ENCODE data around the gene VPS50.
A peak's percentile ranks its signal among the peaks of the same experiment; 100 is the strongest.
"Not testable (repeated sequence)": the region's sequence is repeated elsewhere in the genome, so short reads cannot be mapped to it uniquely, and the experiment has no call there.

The VPS50 gene

GRCh38 chr7:93307131-93307660, 75.0 kb downstream of the VPS50 start:
- DNase-seq (ENCODE audit: low read depth) = peak; percentile 88
- no peak overlapping the region for H3K4me3 ChIP-seq (ENCODE audit: low read length)
- no peak for TF ChIP-seq CTCF (conservative IDR thresholded peaks at IDR 0.05; ENCODE audit: low read length)

- no peak for TF ChIP-seq CTCF (conservative IDR thresholded peaks at IDR 0.05; ENCODE audit: low read length)
- no peak overlapping the region for H3K4me3 ChIP-seq (ENCODE audit: low read length)
- no peak for DNase-seq (ENCODE audit: low read depth)
These were observed 75.8 kb downstream of the VPS50 start for GRCh38 chr7:93307943-93308342.

GRCh38 chr7:93310346-93310745, 78.2 kb downstream of the VPS50 start:
- TF ChIP-seq CTCF (conservative IDR thresholded peaks at IDR 0.05; ENCODE audit: low read length) = no peak
- no peak for DNase-seq (ENCODE audit: low read depth)

GRCh38 chr7:93314449-93314848, 82.3 kb downstream of the VPS50 start:
- no peak for DNase-seq (ENCODE audit: low read depth)
- TF ChIP-seq CTCF (conservative IDR thresholded peaks at IDR 0.05; ENCODE audit: low read length) = no peak
- no peak overlapping the region for H3K4me3 ChIP-seq (ENCODE audit: low read length)

More at GRCh38 chr7:93310346-93310745, 78.2 kb downstream of the VPS50 start:
- H3K4me3 ChIP-seq (ENCODE audit: low read length) = no peak overlapping the region

- DNase-seq (ENCODE audit: low read depth) = peak; percentile 16
- no peak for TF ChIP-seq CTCF (conservative IDR thresholded peaks at IDR 0.05; ENCODE audit: low read length)
- H3K4me3 ChIP-seq (ENCODE audit: low read length) = no peak overlapping the region
These were observed 83.7 kb downstream of the VPS50 start for GRCh38 chr7:93315896-93316295.

GRCh38 chr7:93316730-93317129, 84.6 kb downstream of the VPS50 start:
- DNase-seq (ENCODE audit: low read depth) = peak; percentile 11
- TF ChIP-seq CTCF (conservative IDR thresholded peaks at IDR 0.05; ENCODE audit: low read length) = no peak

GRCh38 chr7:93320887-93321286, 88.7 kb downstream of the VPS50 start:
- no peak for TF ChIP-seq CTCF (conservative IDR thresholded peaks at IDR 0.05; ENCODE audit: low read length)
- no peak for DNase-seq (ENCODE audit: low read depth)
- H3K4me3 ChIP-seq (ENCODE audit: low read length) = no peak overlapping the region

More at GRCh38 chr7:93316730-93317129, 84.6 kb downstream of the VPS50 start:
- H3K4me3 ChIP-seq (ENCODE audit: low read length) = no peak overlapping the region

- not testable (repeated sequence) for H3K4me3 ChIP-seq (ENCODE audit: low read length); DNase-seq (ENCODE audit: low read depth)
These were observed 94.1 kb downstream of the VPS50 start for GRCh38 chr7:93326291-93326690.
